ENCODE results near the gene IL11.

- TF ChIP-seq GATA2 (IDR thresholded peaks at IDR 0.05; ENCODE audit: low read depth, low read length) (no peak), GATA3 (IDR thresholded peaks at IDR 0.05; ENCODE audit: low read depth, low read length) (no peak)
These were observed 34.2 kb downstream of the IL11 start for GRCh38 chr19:55336101-55336500.

All from SH-SY5Y (cell line).